Measurements from ENCODE around the gene MAD1L1. TPM values are rescaled to one million over a fixed set of nuclear protein-coding genes. Genes with fewer than 3 reads are reported as not detected.

The MAD1L1 gene
- polyA plus RNA-seq, 3 donors: 10.7 to 48.1 (median 18.4) TPM

- 91 to 97% (median 95%) methylated on average over 30 of the region's 30 CpGs for WGBS, 3 donors
- no peak overlapping the region for H3K27ac ChIP-seq (ENCODE audit: low read depth, low read length)
Measured at GRCh38 chr7:2210551-2211258, 22.0 kb downstream of the MAD1L1 start.

- 77 to 91% (median 88%) methylated on average over 8 of the region's 8 CpGs for WGBS, 3 donors
- H3K27ac ChIP-seq (ENCODE audit: low read depth, low read length): no peak overlapping the region
Measured at GRCh38 chr7:2209961-2210323, 22.8 kb downstream of the MAD1L1 start.

- no peak overlapping the region for H3K27ac ChIP-seq (ENCODE audit: low read depth, low read length)
- WGBS, 3 donors: 57 to 65% (median 64%) methylated on average over 18 to 21 of the region's 21 CpGs
Measured at GRCh38 chr7:2209146-2209960, 23.4 kb downstream of the MAD1L1 start.

GRCh38 chr7:2208712-2209111 lies 24.0 kb downstream of the MAD1L1 start:
- 91 to 92% (median 91%) methylated on average over 16 of the region's 16 CpGs for WGBS, 3 donors

GRCh38 chr7:2205036-2205780 lies 27.5 kb downstream of the MAD1L1 start:
- 87 to 91% (median 89%) methylated on average over 16 of the region's 16 CpGs for WGBS, 3 donors
- H3K27ac ChIP-seq (ENCODE audit: low read depth, low read length): no peak overlapping the region

More at GRCh38 chr7:2208712-2209111, 24.0 kb downstream of the MAD1L1 start:
- no peak overlapping the region for H3K27ac ChIP-seq (ENCODE audit: low read depth, low read length)

GRCh38 chr7:2204446-2204845 lies 28.3 kb downstream of the MAD1L1 start:
- WGBS, 3 donors: 92 to 97% (median 96%) methylated on average over 11 of the region's 11 CpGs
- no peak overlapping the region for H3K27ac ChIP-seq (ENCODE audit: low read depth, low read length)

DNA sequence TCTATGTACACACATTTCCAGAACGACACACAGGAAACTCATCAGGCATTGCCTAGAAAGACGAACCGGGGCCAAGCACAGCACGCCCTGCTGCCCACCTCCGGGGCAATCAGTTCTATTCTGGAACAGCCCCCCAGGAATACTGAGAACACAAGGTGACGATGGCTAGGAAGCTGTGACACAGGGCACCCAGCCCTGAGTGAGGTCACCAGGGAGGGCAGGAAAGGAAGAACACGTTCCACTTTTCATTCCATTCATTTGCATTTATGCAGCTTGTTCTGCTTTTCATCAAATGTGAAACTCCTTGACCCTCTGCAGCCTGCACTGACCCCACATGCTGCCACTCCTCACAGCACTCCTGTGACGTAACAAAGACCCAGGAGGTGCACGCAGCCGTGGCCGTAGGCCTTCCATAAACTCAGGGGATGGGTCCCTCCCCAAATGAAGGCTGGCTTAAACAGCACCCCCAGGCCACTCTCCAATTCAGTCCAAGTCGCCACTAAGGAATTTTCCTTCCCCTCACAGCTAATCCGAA lies 28.9 kb downstream of the MAD1L1 start:
- WGBS, 3 donors: 55 to 79% (median 64%) methylated on average over 13 of the region's 13 CpGs
- no peak overlapping the region for H3K27ac ChIP-seq (ENCODE audit: low read depth, low read length)

DNA sequence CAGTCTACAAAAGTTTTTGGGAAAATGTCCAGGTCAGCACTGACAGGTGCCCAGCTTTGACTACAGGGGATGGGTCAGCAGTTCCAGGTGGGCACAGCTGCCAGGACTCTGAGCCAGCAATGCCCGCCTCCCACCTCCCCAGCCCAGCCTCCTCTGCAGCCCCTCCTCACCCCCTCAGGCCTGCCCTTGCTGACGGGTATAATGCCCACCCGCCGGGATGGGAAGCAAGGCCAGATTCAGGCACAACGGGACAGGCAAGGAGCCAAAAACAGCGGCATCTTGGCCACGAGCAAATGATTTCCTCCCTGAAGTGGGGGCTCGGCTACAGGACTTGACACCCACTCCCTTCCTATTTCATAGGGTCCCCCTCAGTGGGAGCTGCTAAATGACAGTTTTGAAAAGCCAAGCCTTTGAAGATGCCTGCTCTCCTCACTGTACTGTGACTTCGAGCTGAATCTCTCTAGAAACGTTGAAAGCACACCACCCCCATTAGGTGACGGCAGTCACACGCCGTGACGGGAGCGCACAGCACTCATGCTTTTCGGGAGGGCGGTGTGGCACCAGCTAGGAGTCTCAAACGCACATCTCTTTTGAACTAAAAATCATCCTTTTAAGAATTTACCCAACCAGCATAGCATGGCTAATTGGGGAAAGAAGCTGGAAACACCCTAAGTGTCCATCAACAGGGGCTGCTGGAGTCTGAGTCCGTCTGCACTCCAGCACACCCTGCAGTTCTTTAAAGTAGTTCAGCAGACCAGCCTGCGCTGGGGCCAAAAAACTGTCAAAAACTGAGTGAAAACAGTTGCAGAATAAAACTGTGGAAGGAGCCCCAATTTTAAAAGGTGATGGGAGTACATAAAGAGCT lies 29.6 kb downstream of the MAD1L1 start:
- 81 to 86% (median 82%) methylated on average over 20 of the region's 20 CpGs for WGBS, 3 donors
- H3K27ac ChIP-seq (ENCODE audit: low read depth, low read length): no peak overlapping the region

GRCh38 chr7:2202361-2202761 lies 30.4 kb downstream of the MAD1L1 start:
- WGBS, 3 donors: 83 to 89% (median 87%) methylated on average over 14 of the region's 14 CpGs

DNA sequence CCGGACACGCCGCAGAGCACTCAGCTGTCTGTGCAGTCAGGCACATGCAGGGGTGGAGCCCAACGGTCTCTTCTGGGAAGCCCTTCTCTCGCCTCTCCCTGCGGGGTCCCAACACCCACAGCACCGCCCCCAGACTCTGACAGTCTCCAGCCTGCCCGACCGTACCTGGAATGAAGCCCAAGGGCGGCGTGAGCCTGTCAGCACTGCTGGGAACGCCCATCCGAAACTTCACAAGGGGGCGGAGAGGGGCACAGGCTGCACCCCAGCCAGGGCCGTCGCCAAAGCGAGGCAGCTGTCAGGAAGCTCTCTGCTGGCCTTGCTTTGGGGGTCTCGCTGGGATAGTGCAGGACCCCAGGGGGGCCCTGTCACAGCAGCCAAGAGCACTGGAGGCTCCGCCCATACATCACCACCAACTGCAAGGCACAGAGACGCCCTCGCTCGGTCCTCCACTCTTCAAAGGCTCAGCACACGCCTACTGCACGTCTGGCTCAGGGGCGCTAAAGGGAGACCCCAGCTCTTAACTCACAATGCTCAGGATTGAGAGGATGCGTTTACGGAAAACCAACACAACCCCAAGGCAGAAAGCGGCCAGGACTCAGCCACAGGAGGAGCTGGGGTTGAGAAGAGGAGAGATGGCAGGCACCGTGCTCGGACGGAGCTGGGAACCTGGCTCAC lies 30.9 kb downstream of the MAD1L1 start:
- WGBS, 3 donors: 75 to 84% (median 76%) methylated on average over 30 to 31 of the region's 31 CpGs
- no peak overlapping the region for H3K27ac ChIP-seq (ENCODE audit: low read depth, low read length)

More at GRCh38 chr7:2202361-2202761, 30.4 kb downstream of the MAD1L1 start:
- no peak overlapping the region for H3K27ac ChIP-seq (ENCODE audit: low read depth, low read length)

DNA sequence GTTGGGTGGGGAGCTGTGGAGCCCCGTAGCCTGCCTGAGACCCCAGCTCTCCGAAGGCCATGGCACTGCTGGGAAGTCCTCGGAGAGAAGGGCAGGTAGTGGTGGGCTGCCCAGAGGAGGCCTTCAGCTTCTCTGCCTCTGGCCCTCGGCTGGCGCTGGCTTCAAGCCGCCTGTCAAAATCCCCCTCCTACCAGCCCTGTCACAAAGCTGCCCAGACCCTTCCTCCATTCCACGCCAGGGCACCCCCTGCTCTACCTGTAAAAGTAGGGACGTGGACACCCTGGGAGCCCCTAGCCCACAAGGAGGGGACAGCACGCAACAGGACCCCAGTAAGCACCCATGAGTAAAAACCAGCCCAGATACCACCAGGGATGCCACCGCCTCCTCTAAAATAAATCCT lies 31.6 kb downstream of the MAD1L1 start:
- no peak overlapping the region for H3K27ac ChIP-seq (ENCODE audit: low read depth, low read length)
- WGBS, 3 donors: 96 to 97% (median 96%) methylated on average over 10 of the region's 10 CpGs

DNA sequence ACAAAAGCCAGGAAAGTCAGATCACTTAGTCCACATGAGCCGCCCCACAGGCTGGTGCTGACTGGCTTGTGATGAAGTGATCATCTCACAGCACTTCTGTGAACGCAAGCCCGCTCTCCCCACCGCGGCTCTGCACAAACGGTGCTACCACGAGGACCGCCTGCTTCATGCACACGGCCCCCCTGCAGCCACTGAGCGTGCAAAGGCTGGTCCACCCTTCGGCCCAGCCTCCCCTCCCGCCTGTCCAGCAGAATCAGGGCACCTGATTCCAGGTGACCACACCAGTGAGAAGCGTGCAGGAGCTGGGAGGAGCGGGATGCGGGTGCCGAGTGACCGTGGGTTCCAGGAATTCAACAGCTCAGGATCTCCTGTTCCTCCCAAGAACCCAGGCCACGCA lies 32.2 kb downstream of the MAD1L1 start:
- WGBS, 3 donors: 95 to 97% (median 96%) methylated on average over 18 of the region's 18 CpGs

GRCh38 chr7:2199956-2200583 lies 32.7 kb downstream of the MAD1L1 start:
- no peak overlapping the region for H3K27ac ChIP-seq (ENCODE audit: low read depth, low read length)

More for the DNA sequence above, 32.2 kb downstream of the MAD1L1 start:
- no peak overlapping the region for H3K27ac ChIP-seq (ENCODE audit: low read depth, low read length)

DNA sequence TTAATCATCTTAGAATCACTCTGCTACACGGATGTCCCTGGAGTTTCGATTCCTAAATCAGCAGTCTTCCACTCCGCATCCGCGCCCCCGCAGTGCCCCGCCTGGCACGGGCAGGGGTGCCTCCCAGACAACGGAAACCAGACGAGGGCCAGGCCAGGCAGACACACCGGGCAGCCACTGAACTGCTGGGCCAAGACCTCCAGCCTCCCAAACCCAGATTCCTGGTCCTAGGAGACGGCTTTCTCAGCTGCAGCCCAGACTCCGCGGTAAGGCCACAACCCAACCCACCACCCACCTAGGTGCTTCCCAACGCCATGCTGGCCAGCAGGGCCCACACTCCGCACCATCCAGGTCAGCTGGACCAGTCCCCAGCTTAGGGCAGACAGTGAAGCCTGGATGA lies 33.2 kb downstream of the MAD1L1 start:
- no peak overlapping the region for H3K27ac ChIP-seq (ENCODE audit: low read depth, low read length)
- 95 to 96% (median 96%) methylated on average over 16 of the region's 16 CpGs for WGBS, 3 donors

More at GRCh38 chr7:2199956-2200583, 32.7 kb downstream of the MAD1L1 start:
- WGBS, 3 donors: 92 to 96% (median 94%) methylated on average over 25 of the region's 25 CpGs

- H3K27ac ChIP-seq (ENCODE audit: low read depth, low read length): no peak overlapping the region
- 85 to 90% (median 90%) methylated on average over 10 of the region's 10 CpGs for WGBS, 3 donors
Measured at GRCh38 chr7:2198760-2199159, 34.0 kb downstream of the MAD1L1 start.

DNA sequence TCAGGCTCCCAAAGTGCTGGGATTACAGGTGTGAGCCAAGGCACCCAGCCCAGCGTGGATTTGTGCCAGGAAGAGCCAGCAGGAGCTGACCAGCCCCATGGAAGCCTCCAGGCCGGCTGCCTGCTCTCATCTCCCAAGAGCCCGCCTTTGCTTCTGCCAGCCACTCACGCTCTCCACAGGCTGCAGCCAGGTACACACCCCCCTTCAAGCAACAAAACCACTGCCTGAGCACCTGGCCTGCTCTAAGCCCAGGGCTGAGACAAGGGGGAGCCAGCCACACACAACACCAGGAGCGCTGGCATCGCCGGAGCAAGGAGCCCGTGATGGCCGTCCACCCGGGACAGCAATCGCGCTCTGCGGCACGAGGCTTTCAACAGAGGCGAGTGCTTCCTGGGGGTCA lies 34.5 kb downstream of the MAD1L1 start:
- 92 to 93% (median 92%) methylated on average over 15 of the region's 15 CpGs for WGBS, 3 donors
- no peak overlapping the region for H3K27ac ChIP-seq (ENCODE audit: low read depth, low read length)

All from adipose tissue (tissue), 3 donors.